Stimulated activated naive CD8-positive, alpha-beta T cell treated with anti-CD3 and anti-CD28 coated beads, Interleukin-15, Interleukin-2, amounts not matched to agents 100 ng/mL and 50 ng/mL, for 24 hours (primary cell): ENCODE data around the gene PPP2R3C.
"Not testable (repeated sequence)": the region's sequence is repeated elsewhere in the genome, so short reads cannot be mapped to it uniquely, and the experiment has no call there.

Source experiments
- H3K27ac Mint-ChIP-seq: one replicate; pipeline ENCODE4 v1.8.0; 2021; ENCODE audit warnings: mild to moderate bottlenecking, mixed read lengths
- H3K27me3 Mint-ChIP-seq: one replicate; pipeline ENCODE4 v1.8.0; 2021; ENCODE audit warnings: mixed read lengths
- H3K36me3 Mint-ChIP-seq: one replicate; pipeline ENCODE4 v1.8.0; 2021; ENCODE audit warnings: low read depth, mixed read lengths
- H3K4me1 Mint-ChIP-seq: one replicate; pipeline ENCODE4 v1.8.0; 2021; ENCODE audit warnings: low read depth, mixed read lengths
- H3K4me3 Mint-ChIP-seq: one replicate; pipeline ENCODE4 v1.8.0; 2021; ENCODE audit warnings: mild to moderate bottlenecking, mixed read lengths
- H3K9me3 Mint-ChIP-seq: one replicate; pipeline ENCODE4 v1.8.0; 2021; ENCODE audit warnings: mixed read lengths

PPP2R3C gene

DNA sequence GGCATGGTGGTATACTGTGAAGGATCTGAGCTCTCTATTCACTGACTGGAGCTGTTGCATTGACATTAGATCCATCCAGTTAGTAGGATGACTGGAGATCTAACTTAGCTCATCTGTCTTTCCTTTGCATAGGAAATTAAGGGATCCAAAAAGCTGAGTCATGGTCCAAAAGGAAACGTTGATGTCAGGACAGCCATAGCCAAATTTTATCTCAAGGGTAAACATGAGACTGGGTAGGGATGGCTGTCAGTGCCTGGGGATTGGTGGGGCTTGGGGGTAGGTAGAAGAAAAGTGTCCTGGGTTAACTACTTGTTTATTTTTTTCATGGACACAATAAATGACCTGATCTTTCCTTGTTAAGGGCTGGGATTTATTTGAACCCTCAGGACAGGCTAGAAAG lies 71.1 kb downstream of the PPP2R3C start:
- H3K27me3 Mint-ChIP-seq = no peaks in the 10 kb centered on the region
- H3K9me3 Mint-ChIP-seq = no peaks in the 10 kb centered on the region
- H3K36me3 Mint-ChIP-seq = peaks cover 42% of the 10 kb centered on the region
- peaks cover 18% of the 10 kb centered on the region for H3K4me1 Mint-ChIP-seq
- H3K4me3 Mint-ChIP-seq = no peak overlapping the region
- H3K27ac Mint-ChIP-seq = no peak overlapping the region

DNA sequence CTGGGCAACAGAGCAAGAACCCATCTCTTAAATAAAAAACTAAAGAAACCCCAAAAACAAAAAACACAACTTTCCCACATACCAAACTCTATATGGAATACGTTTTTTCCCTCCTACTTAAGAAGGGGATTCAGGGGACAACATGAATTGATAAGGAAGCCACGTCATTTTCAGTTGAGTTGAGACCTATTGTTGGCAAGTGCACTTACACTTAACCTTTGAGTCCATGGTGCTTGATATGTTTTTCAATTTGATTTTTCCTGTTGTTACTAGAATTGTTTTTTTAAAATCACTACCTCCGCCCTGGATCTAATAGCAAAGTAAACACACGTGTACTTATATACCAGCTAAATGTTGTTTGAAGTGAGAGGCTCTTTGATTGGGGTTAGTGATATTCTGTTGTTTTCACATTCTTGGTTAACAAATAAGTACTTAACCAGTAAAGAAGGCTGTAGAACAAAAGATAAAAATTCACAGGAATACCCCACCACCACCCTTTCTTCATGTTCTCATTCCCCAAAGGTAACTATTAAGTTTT lies 73.7 kb downstream of the PPP2R3C start:
- H3K9me3 Mint-ChIP-seq = no peaks in the 10 kb centered on the region
- H3K4me3 Mint-ChIP-seq = peak overlapping the region; percentile 93
- H3K4me1 Mint-ChIP-seq = peaks cover 27% of the 10 kb centered on the region
- no peaks in the 10 kb centered on the region for H3K27me3 Mint-ChIP-seq
- H3K36me3 Mint-ChIP-seq = peaks cover 35% of the 10 kb centered on the region
- H3K27ac Mint-ChIP-seq = no peak overlapping the region

DNA sequence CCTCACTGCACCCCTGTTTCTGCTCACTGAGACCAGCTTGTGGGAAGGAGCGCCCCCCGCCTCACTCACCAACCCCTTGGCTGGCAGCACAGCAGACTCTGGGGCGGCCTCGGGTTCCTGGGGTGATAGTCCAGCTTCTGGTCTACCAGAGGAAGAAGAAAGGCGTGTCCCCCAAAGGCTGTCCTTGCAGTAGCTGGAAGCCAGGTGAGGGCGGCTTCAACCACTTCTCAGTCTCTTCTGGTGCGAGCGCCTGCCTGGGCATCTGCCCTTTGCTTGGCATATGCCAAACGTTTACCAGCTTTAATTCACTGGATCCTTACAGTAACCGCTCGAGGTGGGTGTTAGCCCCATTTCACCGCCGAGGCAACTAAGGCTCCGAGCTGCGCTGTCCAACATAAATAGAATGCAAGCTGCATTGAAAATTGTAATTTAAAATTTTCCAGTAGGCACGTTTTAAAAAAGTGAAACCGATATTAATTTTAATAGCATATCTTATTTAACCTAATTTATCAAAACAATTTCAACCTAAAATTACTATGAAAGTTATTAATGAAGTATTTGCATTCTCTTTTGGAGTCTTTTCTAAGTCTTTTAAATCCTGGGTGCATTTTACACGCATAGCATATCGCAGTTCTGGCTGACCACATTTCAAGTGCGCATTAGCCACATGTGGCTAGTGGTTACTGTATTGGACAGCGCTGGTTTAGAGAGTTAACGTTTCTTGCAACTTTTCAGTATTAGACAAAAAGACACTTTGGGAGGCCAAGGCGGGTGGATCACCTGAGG lies 74.8 kb downstream of the PPP2R3C start:
- H3K9me3 Mint-ChIP-seq = no peaks in the 10 kb centered on the region
- H3K4me3 Mint-ChIP-seq = peak overlapping the region; percentile 93
- H3K36me3 Mint-ChIP-seq = peaks cover 34% of the 10 kb centered on the region

DNA sequence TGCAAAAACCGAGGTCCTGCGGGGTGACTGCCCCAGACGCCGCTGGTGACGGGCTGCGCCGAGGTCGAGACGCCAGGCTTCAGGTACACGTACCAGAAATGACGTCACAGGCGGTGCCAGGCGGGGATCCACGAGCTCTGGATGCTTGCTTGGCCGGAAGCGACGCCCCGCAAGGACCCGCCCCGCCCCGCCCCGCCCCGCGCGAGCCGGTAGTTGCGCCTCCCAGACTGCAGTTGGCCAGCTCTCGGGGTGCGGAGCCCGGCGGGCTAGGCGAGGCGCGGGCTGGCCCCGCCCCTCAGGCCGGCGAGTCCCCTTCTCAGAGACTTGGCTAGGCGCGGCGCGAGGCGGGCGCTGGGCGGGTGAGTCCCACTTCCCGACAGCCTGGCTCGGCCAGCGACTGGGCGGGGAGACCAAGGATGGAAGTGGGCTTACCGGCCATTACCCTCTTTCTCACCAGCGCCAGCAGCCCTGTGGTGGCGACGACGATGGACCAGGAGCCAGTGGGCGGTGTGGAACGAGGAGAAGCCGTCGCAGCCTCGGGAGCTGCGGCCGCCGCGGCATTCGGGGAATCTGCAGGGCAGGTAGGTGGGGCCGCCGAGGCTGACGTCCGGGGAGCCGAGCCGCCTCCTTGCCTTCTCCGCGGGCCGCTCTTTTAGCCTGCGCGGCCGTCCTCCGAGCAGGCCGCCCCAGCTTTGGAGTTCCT lies 75.6 kb downstream of the PPP2R3C start, which contains the start of gene FAM177A1:
Gene FAM177A1, plus strand, starts transcription at position 225 of the 703 bp plus-strand sequence. Its CDS starts 192 bp downstream, at position 417.
- H3K9me3 Mint-ChIP-seq = no peaks in the 10 kb centered on the region
- no peaks in the 10 kb centered on the region for H3K27me3 Mint-ChIP-seq
- peak within 1 kb of the TSS; percentile 99 for H3K4me3 Mint-ChIP-seq
- H3K4me1 Mint-ChIP-seq = peaks cover 27% of the 10 kb centered on the region
- peak within 1 kb of the TSS; percentile 98 for H3K27ac Mint-ChIP-seq
- peaks cover 28% of the 10 kb centered on the region for H3K36me3 Mint-ChIP-seq

More for the DNA sequence above, 74.8 kb downstream of the PPP2R3C start:
- Mint-ChIP-seq H3K27me3 (no peaks in the 10 kb centered on the region), H3K4me1 (peaks cover 27% of the 10 kb centered on the region), H3K27ac (peak overlapping the region; percentile 92)

DNA sequence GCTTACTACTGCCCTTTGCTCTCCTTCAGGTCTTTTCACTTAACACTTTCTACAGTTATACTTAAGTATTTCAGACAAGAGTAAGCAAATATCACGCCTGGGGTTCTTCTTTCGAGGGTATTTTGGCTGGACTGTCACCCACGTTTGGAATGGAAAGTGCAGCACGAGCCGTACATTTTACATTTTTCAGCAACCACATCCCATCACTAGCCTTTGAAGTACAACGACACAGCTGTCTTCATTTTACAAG lies 76.1 kb downstream of the PPP2R3C start:
- peaks cover 27% of the 10 kb centered on the region for H3K4me1 Mint-ChIP-seq
- no peaks in the 10 kb centered on the region for H3K9me3 Mint-ChIP-seq
- no peaks in the 10 kb centered on the region for H3K27me3 Mint-ChIP-seq
- peak overlapping the region; percentile 98 for H3K27ac Mint-ChIP-seq
- peaks cover 24% of the 10 kb centered on the region for H3K36me3 Mint-ChIP-seq
- H3K4me3 Mint-ChIP-seq = peak overlapping the region; percentile 99

DNA sequence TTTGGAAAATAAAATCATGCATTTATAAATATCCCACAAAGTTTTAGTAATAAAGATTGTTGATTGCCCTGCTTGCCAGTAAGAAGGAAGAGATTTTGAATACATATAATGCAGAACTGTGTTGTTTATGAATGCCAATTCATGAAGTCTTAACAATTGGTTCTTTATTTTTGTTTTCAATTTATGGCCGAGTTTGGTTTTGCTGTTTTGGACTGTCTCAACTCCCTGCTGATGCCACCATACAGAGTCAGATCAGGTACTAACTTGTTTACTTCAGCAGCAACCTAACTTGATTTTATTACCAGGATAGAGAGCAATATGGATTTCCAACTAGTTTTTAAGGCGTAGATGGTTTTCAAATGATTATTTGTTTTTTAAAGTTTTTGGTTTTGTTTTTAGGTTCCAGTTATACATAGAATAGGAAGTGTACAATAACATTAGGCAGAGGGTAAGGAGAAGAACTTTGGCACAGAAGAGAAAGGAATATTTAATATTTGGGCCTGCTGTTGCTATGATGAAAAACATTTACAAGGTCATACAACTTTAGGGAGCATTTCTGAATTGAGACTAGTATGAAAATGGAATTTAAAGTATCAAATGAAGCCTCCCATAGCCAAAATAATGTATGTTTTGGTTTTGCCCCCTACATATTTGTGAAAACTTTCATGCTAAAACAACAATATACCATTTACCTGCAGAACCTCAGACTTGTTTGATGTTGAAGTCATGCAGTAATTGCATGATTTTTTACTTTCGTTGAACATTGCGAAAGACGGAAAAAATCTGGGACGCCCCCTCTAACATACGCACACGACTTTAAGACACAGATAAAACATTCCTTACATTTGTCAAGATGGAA lies 76.6 kb downstream of the PPP2R3C start:
- Mint-ChIP-seq H3K4me1 (peaks cover 24% of the 10 kb centered on the region), H3K27me3 (no peaks in the 10 kb centered on the region), H3K36me3 (peaks cover 20% of the 10 kb centered on the region), H3K9me3 (no peaks in the 10 kb centered on the region), H3K4me3 (peak overlapping the region; percentile 99), H3K27ac (peak overlapping the region; percentile 98)

DNA sequence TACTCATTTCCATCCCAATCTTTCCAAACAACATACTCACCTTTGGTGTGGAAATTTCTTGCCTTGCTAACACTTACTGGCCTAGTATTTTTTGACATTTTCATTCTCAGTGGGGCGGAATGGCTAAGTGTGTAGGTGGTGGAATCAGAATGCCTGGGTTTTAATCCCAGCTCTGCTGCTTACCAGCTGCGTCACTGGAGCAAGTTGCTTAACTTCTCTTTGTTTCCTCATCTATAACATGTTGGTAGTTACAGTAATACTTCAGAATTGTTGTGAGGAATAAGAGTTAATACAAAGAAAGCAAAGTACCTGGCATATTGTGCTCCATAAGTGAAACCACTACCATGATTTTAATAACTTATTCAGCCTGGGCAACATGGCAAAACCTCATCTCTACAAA lies 78.7 kb downstream of the PPP2R3C start:
- no peak overlapping the region for H3K4me3 Mint-ChIP-seq
- H3K4me1 Mint-ChIP-seq = peaks cover 21% of the 10 kb centered on the region
- H3K36me3 Mint-ChIP-seq = peaks cover 5% of the 10 kb centered on the region
- no peaks in the 10 kb centered on the region for H3K9me3 Mint-ChIP-seq
- no peaks in the 10 kb centered on the region for H3K27me3 Mint-ChIP-seq
- H3K27ac Mint-ChIP-seq = peak overlapping the region; percentile 2

DNA sequence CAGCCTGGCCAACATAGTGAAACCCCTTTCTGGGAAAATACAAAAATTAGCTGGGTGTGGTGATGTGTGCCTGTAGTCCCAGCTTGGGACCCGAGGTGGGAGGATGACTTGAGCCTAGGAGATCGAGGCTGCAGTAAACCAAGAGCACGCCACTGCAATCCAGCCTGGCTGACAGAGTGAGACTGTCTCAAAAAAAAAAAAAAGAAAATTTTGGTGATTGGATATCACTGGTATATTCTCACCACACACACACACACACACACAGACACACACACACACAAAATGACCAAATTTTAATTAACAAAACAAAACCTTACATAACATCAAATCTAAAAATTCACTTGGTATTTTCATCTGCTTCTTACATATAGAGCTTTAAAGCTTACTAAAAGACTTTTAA lies 79.2 kb downstream of the PPP2R3C start:
- H3K36me3 Mint-ChIP-seq = peaks cover under 1% of the 10 kb centered on the region
- no peak overlapping the region for H3K4me3 Mint-ChIP-seq
- peaks cover 17% of the 10 kb centered on the region for H3K4me1 Mint-ChIP-seq
- H3K27me3 Mint-ChIP-seq = no peaks in the 10 kb centered on the region
- peak overlapping the region; percentile 2 for H3K27ac Mint-ChIP-seq
- H3K9me3 Mint-ChIP-seq = no peaks in the 10 kb centered on the region

DNA sequence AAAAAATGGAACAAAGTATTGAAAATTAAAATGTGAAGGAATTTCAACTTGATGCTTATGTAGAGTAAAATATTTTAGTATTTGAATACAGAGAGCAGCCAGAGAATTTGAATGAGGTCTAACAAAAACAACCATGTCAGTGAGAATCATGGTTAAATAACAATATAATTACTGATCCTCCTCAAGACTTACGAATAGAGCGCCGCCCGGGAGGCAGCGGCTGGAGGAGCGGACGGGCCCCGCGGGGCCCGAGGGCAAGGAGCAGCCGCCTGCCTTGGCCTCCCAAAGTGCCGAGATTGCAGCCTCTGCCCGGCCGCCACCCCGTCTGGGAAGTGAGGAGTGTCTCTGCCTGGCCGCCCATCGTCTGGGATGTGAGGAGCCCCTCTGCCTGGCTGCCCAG lies 83.5 kb downstream of the PPP2R3C start:
- H3K27ac Mint-ChIP-seq, H3K4me3 Mint-ChIP-seq, H3K27me3 Mint-ChIP-seq, H3K4me1 Mint-ChIP-seq: not testable (repeated sequence)
- peaks cover 24% of the 10 kb centered on the region for H3K36me3 Mint-ChIP-seq
- H3K9me3 Mint-ChIP-seq = peaks cover 18% of the 10 kb centered on the region
